Measurements from ENCODE around the gene PILRB. TPM values are rescaled to one million over a fixed set of nuclear protein-coding genes. Genes with fewer than 3 reads are reported as not detected.
"Not testable (repeated sequence)": the region's sequence is repeated elsewhere in the genome, so short reads cannot be mapped to it uniquely, and the experiment has no call there.

PILRB gene
- 10 to 100 TPM; 12.0 to 36.2 (median 22.7) TPM for total RNA-seq
- long read RNA-seq, partial matches to known transcripts = 1 of 6 reads
- long read RNA-seq, other reads (novel, unspliced or antisense) = 5 of 6 reads

- no peaks in the 10 kb centered on the region for H3K4me1 ChIP-seq
- no peak within 1 kb of the TSS for H3K4me3 ChIP-seq
- DNase-seq (no peak), ATAC-seq (peak in 2 of 4 donors; percentile 17)
- 100% methylated on average over 1 of the region's 11 CpGs for WGBS (ENCODE audit: insufficient coverage, low coverage, low lambda C conversion rate, missing lambda C conversion rate)
- intact Hi-C loops (cut with DNase I) = no loop called here
- no peaks in the 10 kb centered on the region for H3K9me3 ChIP-seq
- H3K36me3 ChIP-seq = peaks cover 0 to 88% (median 28%) of the 10 kb centered on the region in 4 donors
- TF ChIP-seq POLR2A (IDR thresholded peaks at IDR 0.05) = no peak
- TF ChIP-seq, protein P1, sequence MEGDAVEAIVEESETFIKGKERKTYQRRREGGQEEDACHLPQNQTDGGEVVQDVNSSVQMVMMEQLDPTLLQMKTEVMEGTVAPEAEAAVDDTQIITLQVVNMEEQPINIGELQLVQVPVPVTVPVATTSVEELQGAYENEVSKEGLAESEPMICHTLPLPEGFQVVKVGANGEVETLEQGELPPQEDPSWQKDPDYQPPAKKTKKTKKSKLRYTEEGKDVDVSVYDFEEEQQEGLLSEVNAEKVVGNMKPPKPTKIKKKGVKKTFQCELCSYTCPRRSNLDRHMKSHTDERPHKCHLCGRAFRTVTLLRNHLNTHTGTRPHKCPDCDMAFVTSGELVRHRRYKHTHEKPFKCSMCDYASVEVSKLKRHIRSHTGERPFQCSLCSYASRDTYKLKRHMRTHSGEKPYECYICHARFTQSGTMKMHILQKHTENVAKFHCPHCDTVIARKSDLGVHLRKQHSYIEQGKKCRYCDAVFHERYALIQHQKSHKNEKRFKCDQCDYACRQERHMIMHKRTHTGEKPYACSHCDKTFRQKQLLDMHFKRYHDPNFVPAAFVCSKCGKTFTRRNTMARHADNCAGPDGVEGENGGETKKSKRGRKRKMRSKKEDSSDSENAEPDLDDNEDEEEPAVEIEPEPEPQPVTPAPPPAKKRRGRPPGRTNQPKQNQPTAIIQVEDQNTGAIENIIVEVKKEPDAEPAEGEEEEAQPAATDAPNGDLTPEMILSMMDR (IDR thresholded peaks at IDR 0.05) = no peak
- no peaks in the 10 kb centered on the region for H3K27me3 ChIP-seq
- no peak within 1 kb of the TSS for H3K27ac ChIP-seq
Observed at GRCh38 chr7:100358027-100358856, at the start of gene PILRB. TSS of gene PILRB (plus strand) at chr7:100358117. CDS start at chr7:100358303, 186 bp downstream.

GRCh38 chr7:100318329-100318728 is 39.6 kb upstream of the PILRB start:
- H3K36me3 ChIP-seq; H3K4me1 ChIP-seq; H3K27ac ChIP-seq; H3K4me3 ChIP-seq; ATAC-seq; H3K9me3 ChIP-seq; intact Hi-C loops (cut with DNase I); DNase-seq; H3K27me3 ChIP-seq: not testable (repeated sequence)
- WGBS (ENCODE audit: insufficient coverage, low coverage, low lambda C conversion rate, missing lambda C conversion rate) = 61% methylated on average over 2 of the region's 5 CpGs

DNA sequence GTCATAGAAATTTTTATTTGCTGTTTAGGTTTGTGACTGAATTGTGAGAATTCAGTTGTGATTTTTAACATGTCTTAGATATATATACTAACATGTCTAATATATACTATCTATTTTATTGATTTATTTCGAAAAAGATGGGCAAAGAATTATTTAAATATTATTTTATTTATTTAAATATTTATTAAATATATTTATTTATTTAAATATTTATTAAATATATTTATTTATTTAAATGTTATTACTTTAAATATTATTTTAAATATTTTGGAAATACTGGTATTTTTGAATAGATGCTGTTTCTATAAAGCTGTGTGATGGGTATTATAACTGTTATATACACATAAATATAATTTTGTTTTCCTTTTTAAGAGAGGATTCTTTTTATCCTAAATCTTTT is 36.3 kb upstream of the PILRB start:
- intact Hi-C loops (cut with DNase I); H3K9me3 ChIP-seq; H3K4me3 ChIP-seq; H3K27me3 ChIP-seq; DNase-seq; H3K27ac ChIP-seq; H3K36me3 ChIP-seq; ATAC-seq; H3K4me1 ChIP-seq: not testable (repeated sequence)
- WGBS (ENCODE audit: insufficient coverage, low coverage, low lambda C conversion rate, missing lambda C conversion rate) = 65% methylated on average over 1 of the region's 1 CpG

GRCh38 chr7:100324194-100324593 is 33.7 kb upstream of the PILRB start:
- intact Hi-C loops (cut with DNase I); ATAC-seq; DNase-seq: not testable (repeated sequence)

GRCh38 chr7:100325671-100326070 is 32.2 kb upstream of the PILRB start:
- WGBS (ENCODE audit: insufficient coverage, low coverage, low lambda C conversion rate, missing lambda C conversion rate) = 70% methylated on average over 7 of the region's 9 CpGs
- DNase-seq; ATAC-seq; H3K36me3 ChIP-seq; H3K9me3 ChIP-seq; H3K4me3 ChIP-seq; H3K4me1 ChIP-seq; H3K27ac ChIP-seq; H3K27me3 ChIP-seq; intact Hi-C loops (cut with DNase I): not testable (repeated sequence)

More at GRCh38 chr7:100324194-100324593, 33.7 kb upstream of the PILRB start:
- not testable (repeated sequence) for H3K36me3 ChIP-seq, H3K4me3 ChIP-seq, H3K4me1 ChIP-seq, H3K9me3 ChIP-seq, H3K27ac ChIP-seq, H3K27me3 ChIP-seq
- 96% methylated on average over 9 of the region's 13 CpGs for WGBS (ENCODE audit: insufficient coverage, low coverage, low lambda C conversion rate, missing lambda C conversion rate)

- 0% methylated on average over 3 of the region's 11 CpGs for WGBS (ENCODE audit: insufficient coverage, low coverage, low lambda C conversion rate, missing lambda C conversion rate)
- intact Hi-C loops (cut with DNase I); ATAC-seq; H3K4me3 ChIP-seq; H3K27me3 ChIP-seq; H3K36me3 ChIP-seq; H3K9me3 ChIP-seq; H3K4me1 ChIP-seq: not testable (repeated sequence)
- H3K27ac ChIP-seq = peak overlapping the region in 2 of 3 donors; percentile 41 to 65
- DNase-seq = peak; percentile 70 to 86 (median 86)
- peak; percentile 17 for TF ChIP-seq POLR2A (IDR thresholded peaks at IDR 0.05)
Observed at GRCh38 chr7:100326914-100327313, 31.0 kb upstream of the PILRB start.

All from right lobe of liver (tissue), 6 donors.